Measurements from ENCODE around the gene AFAP1.
A peak's percentile ranks its signal among the peaks of the same experiment; 100 is the strongest.

The AFAP1 gene

DNA sequence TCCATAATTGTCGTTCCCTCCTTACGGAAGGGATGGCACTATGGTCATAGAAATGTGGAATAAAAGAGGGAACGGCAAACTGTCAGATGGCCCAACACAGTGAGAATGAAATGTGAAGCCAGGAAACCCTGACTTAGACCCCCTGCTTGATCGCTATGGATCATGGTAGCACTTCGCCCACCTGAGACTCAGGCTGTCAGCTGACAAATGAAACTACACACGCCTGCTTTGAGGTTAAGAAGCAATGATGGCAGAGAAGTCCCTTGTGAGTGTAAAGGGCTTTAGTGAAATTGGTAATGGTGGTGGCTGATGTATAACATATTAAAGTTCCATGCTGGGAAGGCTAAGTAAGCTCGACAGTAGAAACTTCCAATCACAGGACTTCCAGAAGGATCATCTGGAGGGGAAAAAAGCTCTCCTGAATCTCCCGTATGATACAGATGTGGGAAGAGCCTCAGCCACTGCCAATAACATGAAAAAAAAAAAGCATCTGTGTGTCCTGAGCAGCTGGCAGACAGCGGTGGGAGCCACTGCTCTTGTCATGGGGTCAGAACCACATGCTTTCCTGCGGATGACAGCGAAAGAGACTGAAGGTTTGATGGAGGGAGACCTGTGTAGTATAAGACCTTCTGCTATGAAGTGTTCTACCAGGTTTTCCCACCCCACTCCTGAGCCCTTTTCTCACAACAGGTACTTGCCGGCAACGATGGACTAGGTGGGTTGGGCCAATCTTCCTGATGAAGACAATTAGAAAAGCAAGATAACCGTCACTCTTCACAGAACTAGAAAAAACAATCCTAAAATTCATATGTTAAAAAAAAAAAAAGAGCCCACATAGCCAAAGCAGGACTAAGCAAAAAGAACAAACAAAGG, 107.6 kb downstream of the AFAP1 start:
- no peak for DNase-seq
- Mint-ChIP-seq H3K36me3 (ENCODE audit: low read depth) (peaks cover 64% of the 10 kb centered on the region), H3K4me3 (peak overlapping the region; percentile 44), H3K27ac (peak overlapping the region; percentile 85), H3K27me3 (no peaks in the 10 kb centered on the region), H3K9me3 (peaks cover 4% of the 10 kb centered on the region), H3K4me1 (ENCODE audit: low read depth) (peaks cover 61% of the 10 kb centered on the region)

DNA sequence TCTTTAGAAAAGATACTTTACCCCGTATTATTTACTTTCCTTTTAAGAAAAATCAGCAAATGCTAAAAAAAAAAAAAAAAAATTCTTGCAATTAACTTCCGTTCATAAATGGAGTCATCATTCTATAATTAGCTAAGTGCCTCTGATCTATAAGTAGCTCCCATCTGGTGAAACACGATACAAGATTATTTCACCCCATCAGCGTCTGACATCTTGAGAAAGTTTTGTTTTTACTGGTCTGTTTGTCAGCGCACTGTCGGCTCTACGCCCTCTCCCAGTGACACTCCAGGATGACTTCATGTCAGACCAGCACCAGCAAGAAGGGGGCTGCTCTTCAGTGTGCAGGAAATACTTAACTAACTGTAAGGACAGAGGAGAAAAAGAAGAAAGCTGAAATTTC, 108.3 kb downstream of the AFAP1 start:
- DNase-seq = peak; percentile 53
- H3K4me1 Mint-ChIP-seq (ENCODE audit: low read depth) = peaks cover 69% of the 10 kb centered on the region
- no peaks in the 10 kb centered on the region for H3K27me3 Mint-ChIP-seq
- H3K36me3 Mint-ChIP-seq (ENCODE audit: low read depth) = peaks cover 67% of the 10 kb centered on the region
- H3K9me3 Mint-ChIP-seq = peaks cover 4% of the 10 kb centered on the region
- H3K4me3 Mint-ChIP-seq = peak overlapping the region; percentile 44
- H3K27ac Mint-ChIP-seq = peak overlapping the region; percentile 85

DNA sequence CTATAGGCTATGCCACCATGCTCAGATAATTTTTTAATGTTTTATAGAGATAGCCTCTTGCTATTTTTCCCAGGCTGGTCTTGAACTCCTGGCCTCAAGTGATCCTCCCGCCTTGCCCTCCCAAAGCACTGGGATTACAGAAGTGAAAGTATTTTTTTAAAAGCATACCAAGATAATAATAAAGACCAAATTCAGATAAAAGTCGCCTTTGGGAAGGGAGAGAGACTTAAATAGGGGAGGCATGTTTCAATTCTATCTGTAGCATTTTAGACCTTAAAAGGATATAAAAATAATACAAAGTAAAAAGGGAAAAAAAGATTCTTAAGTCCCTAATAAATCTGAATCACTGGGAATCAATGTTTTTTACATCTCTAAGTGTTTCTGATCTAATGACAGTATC, 108.9 kb downstream of the AFAP1 start:
- no peak for DNase-seq
- Mint-ChIP-seq H3K27me3 (no peaks in the 10 kb centered on the region), H3K27ac (peak overlapping the region; percentile 85), H3K4me3 (peak overlapping the region; percentile 44), H3K4me1 (ENCODE audit: low read depth) (peaks cover 70% of the 10 kb centered on the region), H3K9me3 (peaks cover 4% of the 10 kb centered on the region), H3K36me3 (ENCODE audit: low read depth) (peaks cover 70% of the 10 kb centered on the region)

DNA sequence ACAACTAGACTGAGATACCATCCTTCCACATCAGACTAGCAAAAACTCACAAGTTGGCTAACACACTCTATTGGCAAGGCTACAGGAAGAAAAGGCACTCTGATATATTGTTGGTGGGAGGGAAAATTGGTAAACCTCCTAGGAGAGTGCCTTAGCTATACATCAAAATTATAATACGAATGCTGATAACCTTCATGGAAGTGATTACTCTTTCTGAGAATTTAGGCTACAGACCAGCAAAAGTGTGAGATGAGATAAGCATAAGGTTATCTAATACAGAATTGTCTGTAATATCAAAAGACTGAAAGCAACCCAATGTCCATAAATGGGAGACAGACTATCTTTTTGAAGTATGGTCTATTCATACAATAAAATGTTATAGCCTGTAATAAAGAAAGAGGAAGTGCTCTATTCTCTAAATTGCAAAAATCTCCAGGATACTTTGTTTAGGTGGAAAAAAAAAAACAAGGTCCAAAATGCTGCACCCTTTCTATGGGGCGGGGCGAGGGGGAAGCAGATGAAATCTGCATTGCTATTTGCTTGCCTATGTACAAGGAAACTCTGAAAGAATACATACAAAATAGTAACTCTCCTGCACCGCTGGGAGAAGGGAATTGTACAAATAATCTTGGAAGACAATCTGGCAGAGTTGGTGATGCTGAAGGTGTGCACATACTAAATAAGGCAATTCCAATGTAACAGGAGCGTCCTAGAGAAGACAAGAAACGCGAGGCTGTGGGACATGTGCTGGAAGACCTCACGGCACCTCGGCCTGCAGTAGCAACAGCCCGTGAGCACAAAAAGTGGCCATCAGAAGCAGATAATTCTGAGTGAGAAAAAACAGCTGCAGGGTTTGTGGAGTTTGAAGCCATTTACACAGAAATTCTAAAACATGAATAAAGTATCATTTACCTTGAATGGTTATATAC, 109.7 kb downstream of the AFAP1 start:
- Mint-ChIP-seq H3K27me3 (no peaks in the 10 kb centered on the region), H3K9me3 (peaks cover 4% of the 10 kb centered on the region), H3K4me3 (no peak overlapping the region), H3K27ac (peak overlapping the region; percentile 23), H3K36me3 (ENCODE audit: low read depth) (peaks cover 75% of the 10 kb centered on the region), H3K4me1 (ENCODE audit: low read depth) (peaks cover 70% of the 10 kb centered on the region)
- DNase-seq = no peak

DNA sequence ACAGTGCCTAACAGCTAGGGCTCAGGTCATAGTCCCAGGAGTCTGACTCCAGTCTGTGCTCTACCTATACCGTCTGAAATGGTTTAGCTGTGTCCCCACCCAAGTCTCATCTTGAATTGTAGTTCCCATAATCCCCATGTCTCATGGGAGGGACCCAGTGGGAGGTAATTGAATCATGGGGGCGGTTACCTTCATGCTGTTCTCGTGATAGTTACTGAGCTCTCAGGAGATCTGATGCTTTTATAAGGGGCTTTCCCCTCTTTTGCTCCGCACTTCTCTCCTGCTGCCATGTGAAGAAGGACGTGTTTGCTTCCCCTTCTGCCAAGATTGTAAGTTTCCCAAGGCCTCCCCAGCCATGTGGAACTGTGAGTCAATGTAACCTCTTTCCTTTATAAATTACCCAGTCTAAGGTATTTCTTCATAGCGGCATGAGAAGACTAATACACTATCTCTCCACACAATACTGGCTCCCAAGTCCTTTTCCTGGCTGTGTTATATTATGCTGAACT, 110.8 kb downstream of the AFAP1 start:
- Mint-ChIP-seq H3K27ac (peak overlapping the region; percentile 88), H3K4me1 (ENCODE audit: low read depth) (peaks cover 67% of the 10 kb centered on the region), H3K4me3 (no peak overlapping the region), H3K9me3 (peaks cover 4% of the 10 kb centered on the region), H3K27me3 (no peaks in the 10 kb centered on the region), H3K36me3 (ENCODE audit: low read depth) (peaks cover 69% of the 10 kb centered on the region)
- DNase-seq = peak; percentile 28

DNA sequence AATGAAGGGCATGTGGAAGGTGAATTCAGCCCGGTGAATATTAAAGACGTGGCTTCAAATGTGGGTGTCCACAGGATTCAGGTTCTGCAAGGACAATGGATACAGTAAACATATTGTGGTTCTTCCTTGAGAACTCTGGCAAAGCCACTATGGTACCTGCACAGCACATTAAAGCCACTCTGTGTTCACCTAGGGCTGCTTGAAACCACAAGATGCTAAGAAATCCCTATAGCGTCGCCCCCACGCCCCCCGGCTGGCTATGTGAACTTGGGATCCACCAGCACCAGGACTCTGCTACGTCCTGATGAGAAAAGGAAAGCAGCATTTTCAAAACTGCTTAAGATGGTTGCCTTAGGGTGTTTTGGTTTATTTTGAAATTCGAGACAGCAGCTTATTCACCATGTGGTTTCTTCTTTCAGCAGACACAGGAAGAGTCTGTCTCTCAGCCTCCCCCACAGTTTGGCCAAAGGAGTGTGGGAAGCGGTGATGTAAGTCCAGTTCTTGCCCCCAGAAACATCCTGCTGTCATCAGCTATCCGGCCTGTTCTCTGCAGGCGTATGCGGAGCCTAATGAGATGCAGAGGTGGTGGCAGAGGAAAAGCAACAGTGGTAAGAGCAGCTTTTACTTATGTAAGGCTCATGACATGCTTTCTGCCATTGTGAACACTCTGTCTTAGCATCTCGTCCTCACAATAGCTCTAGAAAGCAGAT, 111.5 kb downstream of the AFAP1 start:
- peaks cover 65% of the 10 kb centered on the region for H3K4me1 Mint-ChIP-seq (ENCODE audit: low read depth)
- H3K4me3 Mint-ChIP-seq = peak overlapping the region; percentile 24
- DNase-seq = peak; percentile 68
- peaks cover 4% of the 10 kb centered on the region for H3K9me3 Mint-ChIP-seq
- peaks cover 67% of the 10 kb centered on the region for H3K36me3 Mint-ChIP-seq (ENCODE audit: low read depth)
- H3K27ac Mint-ChIP-seq = peak overlapping the region; percentile 88
- no peaks in the 10 kb centered on the region for H3K27me3 Mint-ChIP-seq

DNA sequence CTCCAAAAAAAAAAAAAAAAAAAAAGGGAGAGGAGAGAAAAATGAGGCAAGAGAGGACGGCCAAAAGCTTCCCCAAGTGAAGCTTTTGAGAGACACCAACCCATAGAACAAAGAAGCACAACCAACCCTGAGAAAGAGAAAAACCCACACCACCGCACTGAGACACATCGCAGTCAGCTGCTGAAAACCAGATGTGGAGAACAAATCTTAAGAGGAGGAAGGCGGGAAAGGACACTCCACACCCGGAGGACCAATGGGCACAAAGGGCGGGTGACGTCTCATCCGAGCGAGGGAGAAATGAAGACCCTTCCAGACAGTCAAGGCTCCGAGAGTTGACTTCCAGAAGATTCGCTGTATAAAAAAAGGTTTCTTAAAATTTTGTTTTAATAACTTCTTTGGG, 112.1 kb downstream of the AFAP1 start:
- Mint-ChIP-seq H3K9me3 (peaks cover 4% of the 10 kb centered on the region), H3K36me3 (ENCODE audit: low read depth) (peaks cover 61% of the 10 kb centered on the region), H3K27ac (peak overlapping the region; percentile 88), H3K4me1 (ENCODE audit: low read depth) (peaks cover 59% of the 10 kb centered on the region), H3K27me3 (no peaks in the 10 kb centered on the region), H3K4me3 (peak overlapping the region; percentile 24)
- peak; percentile 20 for DNase-seq

DNA sequence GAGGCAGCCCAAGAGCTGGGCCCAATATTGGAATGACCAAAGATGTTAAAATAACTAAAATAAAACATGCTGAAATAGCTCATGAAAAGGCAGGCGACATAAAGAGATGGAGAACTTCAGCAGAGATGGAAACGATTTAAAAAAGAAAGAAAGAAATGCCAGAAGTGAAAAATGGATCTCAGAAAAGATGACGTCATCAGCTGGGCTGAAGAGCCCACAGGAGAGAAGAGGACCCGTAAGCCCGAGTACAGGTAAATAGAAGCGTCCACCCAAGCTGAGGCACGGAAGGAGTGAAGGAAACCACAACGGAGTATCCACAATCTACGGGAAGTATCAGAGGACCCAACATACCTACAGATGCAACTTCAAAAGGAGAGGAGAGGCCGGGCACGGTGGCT, 112.8 kb downstream of the AFAP1 start:
- Mint-ChIP-seq H3K36me3 (ENCODE audit: low read depth) (peaks cover 55% of the 10 kb centered on the region), H3K27ac (peak overlapping the region; percentile 48), H3K4me1 (ENCODE audit: low read depth) (peaks cover 53% of the 10 kb centered on the region), H3K27me3 (no peaks in the 10 kb centered on the region), H3K4me3 (no peak overlapping the region), H3K9me3 (peaks cover 4% of the 10 kb centered on the region)
- DNase-seq = no peak

DNA sequence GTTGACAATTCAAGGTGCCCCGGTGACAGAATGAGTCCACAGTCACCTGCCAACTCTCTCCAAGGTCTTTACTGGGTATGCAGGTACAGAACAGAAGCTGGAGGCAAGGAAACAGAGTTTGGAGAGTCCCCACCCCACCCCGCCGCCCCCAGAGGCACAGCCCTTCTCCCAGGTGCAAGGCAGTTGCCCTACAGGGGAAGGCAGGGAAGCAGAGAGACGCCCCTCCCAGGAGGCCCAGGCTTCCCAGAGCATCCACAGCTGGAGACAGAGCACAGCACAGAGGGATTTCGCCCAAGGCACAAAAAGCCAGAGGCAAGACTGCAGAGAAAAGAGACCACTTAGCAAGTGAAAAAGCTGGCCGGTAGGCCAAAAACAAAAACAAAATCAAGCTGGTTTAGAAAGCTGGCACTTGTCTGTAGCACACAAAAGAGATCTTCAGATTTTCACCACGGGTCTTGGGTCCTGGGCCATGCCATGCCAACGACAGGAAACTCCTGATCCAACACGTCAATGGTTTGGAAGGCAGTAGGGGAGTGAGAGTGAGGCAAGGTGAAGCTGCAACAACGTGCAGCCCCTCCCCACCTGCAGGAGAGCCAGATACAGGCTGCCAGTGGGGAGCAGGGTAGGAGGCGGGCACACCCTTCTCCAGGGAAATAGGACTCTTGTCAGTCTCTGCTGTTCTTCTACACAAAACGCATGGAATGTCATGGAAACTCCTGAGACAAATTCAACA, 113.3 kb downstream of the AFAP1 start:
- H3K27ac Mint-ChIP-seq = no peak overlapping the region
- no peak overlapping the region for H3K4me3 Mint-ChIP-seq
- H3K36me3 Mint-ChIP-seq (ENCODE audit: low read depth) = peaks cover 49% of the 10 kb centered on the region
- H3K4me1 Mint-ChIP-seq (ENCODE audit: low read depth) = peaks cover 49% of the 10 kb centered on the region
- H3K9me3 Mint-ChIP-seq = peaks cover 4% of the 10 kb centered on the region
- H3K27me3 Mint-ChIP-seq = no peaks in the 10 kb centered on the region
- DNase-seq = no peak

DNA sequence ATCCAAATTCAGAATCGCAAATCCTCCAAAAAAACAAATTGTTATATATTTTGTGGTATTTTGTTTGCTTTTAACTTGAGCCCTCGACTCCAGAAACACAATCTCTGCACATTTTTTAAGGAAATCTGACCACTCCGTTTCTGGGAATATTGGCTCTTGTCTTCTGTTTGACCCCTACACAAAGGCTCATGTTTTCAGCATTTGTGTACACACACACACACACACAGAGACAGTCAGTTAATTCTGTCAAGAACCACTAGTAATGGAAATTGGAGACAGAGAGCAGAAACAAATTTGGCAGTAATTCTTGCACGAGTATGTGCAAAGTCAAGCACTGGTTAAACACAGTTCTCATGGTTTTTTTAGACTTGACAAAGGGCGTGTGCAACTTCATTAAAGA, 115.4 kb downstream of the AFAP1 start:
- H3K4me1 Mint-ChIP-seq (ENCODE audit: low read depth) = peaks cover 29% of the 10 kb centered on the region
- no peak overlapping the region for H3K4me3 Mint-ChIP-seq
- peaks cover 35% of the 10 kb centered on the region for H3K36me3 Mint-ChIP-seq (ENCODE audit: low read depth)
- no peak for DNase-seq
- no peaks in the 10 kb centered on the region for H3K27me3 Mint-ChIP-seq
- peaks cover 4% of the 10 kb centered on the region for H3K9me3 Mint-ChIP-seq
- no peak overlapping the region for H3K27ac Mint-ChIP-seq

DNA sequence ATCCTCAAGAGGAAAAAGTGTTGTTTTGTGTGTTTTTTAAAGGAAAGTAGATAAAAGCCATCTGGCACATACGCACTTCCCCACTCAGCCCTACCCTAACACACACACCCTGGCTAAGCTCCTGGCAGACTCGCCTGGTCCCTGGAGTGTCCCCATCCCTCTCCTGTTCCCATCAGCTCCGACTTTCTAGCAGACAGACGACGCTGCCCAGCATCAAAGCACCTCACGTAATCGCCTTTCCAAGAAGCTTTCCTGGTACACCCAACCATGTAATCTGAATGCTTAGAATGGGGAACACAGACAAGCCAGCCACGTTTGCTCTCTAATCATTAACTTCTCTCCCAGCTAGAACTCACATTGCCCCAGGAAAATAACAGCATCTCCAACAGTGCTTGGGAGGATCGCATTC, 116.2 kb downstream of the AFAP1 start:
- no peak for DNase-seq
- Mint-ChIP-seq H3K27me3 (no peaks in the 10 kb centered on the region), H3K9me3 (no peaks in the 10 kb centered on the region), H3K27ac (no peak overlapping the region), H3K4me1 (ENCODE audit: low read depth) (peaks cover 21% of the 10 kb centered on the region), H3K36me3 (ENCODE audit: low read depth) (peaks cover 32% of the 10 kb centered on the region), H3K4me3 (no peak overlapping the region)

DNA sequence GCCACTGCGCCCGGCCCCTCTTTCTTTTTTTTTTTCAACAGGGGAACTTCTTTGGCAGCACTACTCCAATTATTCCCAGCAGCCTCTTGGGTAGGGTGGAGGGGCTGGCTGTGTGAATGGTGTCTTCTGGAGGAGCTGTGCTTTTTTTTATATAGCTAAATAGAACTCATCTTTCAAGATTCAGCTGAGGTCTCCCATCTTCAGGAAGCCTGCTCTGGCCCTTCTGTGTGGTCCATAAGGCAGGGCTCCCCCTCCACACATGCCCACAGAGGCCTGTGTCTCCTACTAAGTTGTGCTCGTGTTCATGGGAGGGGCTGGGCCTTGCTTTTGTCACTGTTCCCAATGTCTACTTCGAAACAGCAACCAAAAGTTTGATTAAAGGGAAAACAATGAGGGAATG, 116.8 kb downstream of the AFAP1 start:
- no peak overlapping the region for H3K27ac Mint-ChIP-seq
- no peaks in the 10 kb centered on the region for H3K9me3 Mint-ChIP-seq
- no peak overlapping the region for H3K4me3 Mint-ChIP-seq
- no peak for DNase-seq
- H3K27me3 Mint-ChIP-seq = no peaks in the 10 kb centered on the region
- peaks cover 33% of the 10 kb centered on the region for H3K36me3 Mint-ChIP-seq (ENCODE audit: low read depth)
- H3K4me1 Mint-ChIP-seq (ENCODE audit: low read depth) = peaks cover 16% of the 10 kb centered on the region

DNA sequence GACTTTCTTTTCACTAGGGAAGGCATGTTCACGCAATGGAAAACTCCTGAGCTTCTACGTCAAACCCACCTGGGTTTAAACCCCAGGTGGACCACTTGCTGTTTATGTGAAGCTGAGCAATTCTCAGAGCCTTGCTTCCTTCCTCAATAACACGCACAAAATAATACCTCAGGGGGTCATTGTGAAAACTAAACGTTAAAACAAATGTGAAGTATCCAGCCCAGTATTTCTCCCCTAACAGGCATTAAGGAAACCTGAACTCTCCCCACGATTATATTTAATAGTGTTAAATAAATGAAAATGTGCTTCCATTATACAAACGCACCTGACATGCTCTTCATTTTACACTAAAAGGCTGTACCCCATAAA, 117.5 kb downstream of the AFAP1 start:
- Mint-ChIP-seq H3K27me3 (no peaks in the 10 kb centered on the region), H3K4me3 (no peak overlapping the region), H3K9me3 (no peaks in the 10 kb centered on the region), H3K4me1 (ENCODE audit: low read depth) (peaks cover 11% of the 10 kb centered on the region), H3K27ac (no peak overlapping the region), H3K36me3 (ENCODE audit: low read depth) (peaks cover 31% of the 10 kb centered on the region)
- no peak for DNase-seq
